NB4 (cell line): ENCODE measurements around the gene NFAM1.

Experiments used
- MYC ChIP-seq: IDR thresholded peaks from 2 replicates; pipeline ENCODE4 v1.6.1; 2011; ENCODE audit warnings: low read depth, low read length
- POLR2A ChIP-seq: IDR thresholded peaks from 2 replicates; pipeline ENCODE4 v1.6.1; 2011; ENCODE audit warnings: mild to moderate bottlenecking; ENCODE audit not compliant: insufficient read length; ENCODE audit errors: extremely low read depth
- TF ChIP-seq, protein P1 (sequence below): IDR thresholded peaks from one replicate; pipeline ENCODE4 v1.5.1; 2012; ENCODE audit warnings: low read depth, low read length
- TF ChIP-seq, protein P2 (sequence below): IDR thresholded peaks from 2 replicates; pipeline ENCODE4 v1.6.1; 2011; ENCODE audit warnings: low read depth, low read length

DNA sequence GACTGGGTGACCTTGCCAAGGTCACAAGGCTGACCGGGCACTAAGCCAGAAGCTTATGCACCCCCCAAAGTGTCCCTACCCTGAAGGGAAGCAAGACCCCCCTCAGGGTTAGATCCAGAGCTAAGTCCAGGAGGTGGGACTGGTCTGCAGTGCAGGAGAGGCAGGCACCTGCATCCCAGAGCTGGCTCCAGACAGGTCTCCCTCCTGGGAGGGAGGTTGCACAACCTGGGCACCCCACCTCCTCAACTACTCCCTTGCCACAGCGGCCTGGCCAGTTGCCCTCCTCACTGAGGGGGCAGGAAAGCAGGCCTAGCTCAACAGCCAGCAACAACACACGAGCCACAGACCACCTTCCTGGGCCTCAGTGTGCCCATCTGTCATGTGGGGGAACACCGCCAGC, 86.7 kb downstream of the NFAM1 start:
- TF ChIP-seq POLR2A (no peak), MYC (no peak)
- TF ChIP-seq, protein P1, sequence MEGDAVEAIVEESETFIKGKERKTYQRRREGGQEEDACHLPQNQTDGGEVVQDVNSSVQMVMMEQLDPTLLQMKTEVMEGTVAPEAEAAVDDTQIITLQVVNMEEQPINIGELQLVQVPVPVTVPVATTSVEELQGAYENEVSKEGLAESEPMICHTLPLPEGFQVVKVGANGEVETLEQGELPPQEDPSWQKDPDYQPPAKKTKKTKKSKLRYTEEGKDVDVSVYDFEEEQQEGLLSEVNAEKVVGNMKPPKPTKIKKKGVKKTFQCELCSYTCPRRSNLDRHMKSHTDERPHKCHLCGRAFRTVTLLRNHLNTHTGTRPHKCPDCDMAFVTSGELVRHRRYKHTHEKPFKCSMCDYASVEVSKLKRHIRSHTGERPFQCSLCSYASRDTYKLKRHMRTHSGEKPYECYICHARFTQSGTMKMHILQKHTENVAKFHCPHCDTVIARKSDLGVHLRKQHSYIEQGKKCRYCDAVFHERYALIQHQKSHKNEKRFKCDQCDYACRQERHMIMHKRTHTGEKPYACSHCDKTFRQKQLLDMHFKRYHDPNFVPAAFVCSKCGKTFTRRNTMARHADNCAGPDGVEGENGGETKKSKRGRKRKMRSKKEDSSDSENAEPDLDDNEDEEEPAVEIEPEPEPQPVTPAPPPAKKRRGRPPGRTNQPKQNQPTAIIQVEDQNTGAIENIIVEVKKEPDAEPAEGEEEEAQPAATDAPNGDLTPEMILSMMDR = no peak
- TF ChIP-seq, protein P2, sequence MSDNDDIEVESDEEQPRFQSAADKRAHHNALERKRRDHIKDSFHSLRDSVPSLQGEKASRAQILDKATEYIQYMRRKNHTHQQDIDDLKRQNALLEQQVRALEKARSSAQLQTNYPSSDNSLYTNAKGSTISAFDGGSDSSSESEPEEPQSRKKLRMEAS = no peak
